Heart right ventricle (tissue), 16 donors: ENCODE results near the gene NR4A3. TPM values are rescaled to one million over a fixed set of nuclear protein-coding genes. Genes with fewer than 3 reads are reported as not detected.

ENCODE experiments used
- ATAC-seq, 8 donors: fragments of 200-7000 bp; cut with Tn5 transposase; one replicate each; pipeline ENCODE4 v1.9.1; 2020; ENCODE audit warnings: mild to moderate bottlenecking in 8 of 8, moderate library complexity in 8 of 8, moderate number of reproducible peaks in 1 of 8
- DNase-seq, 2 donors: peaks; one replicate each; pipeline ENCODE4 v3.0.0-alpha.2; 2020
- H3K27ac ChIP-seq, 10 donors: fragments of 200-600 bp; sonication (generic) in 2 of 10; one replicate each; pipeline versions ENCODE4 v1.5.0 to v1.8.0; 2020 to 2022; ENCODE audit warnings: mild to moderate bottlenecking in 3 of 10
- H3K27me3 ChIP-seq, 7 donors: fragments of 200-600 bp; one replicate each; pipeline ENCODE4 v1.8.0; 2021 to 2022; ENCODE audit warnings: mild to moderate bottlenecking in 2 of 7
- H3K36me3 ChIP-seq, 9 donors: fragments of 200-600 bp; sonication (generic) in 1 of 9; one replicate each; pipeline versions ENCODE4 v1.5.0 to v1.8.0; 2020 to 2022; ENCODE audit warnings: mild to moderate bottlenecking in 2 of 9
- H3K4me1 ChIP-seq, 9 donors: fragments of 200-600 bp; sonication (generic) in 1 of 9; one replicate each; pipeline versions ENCODE4 v1.5.0 to v1.8.0; 2020 to 2022; ENCODE audit warnings: mild to moderate bottlenecking in 4 of 9
- H3K4me3 ChIP-seq, 10 donors: fragments of 200-600 bp; sonication (generic) in 2 of 10; one replicate each; pipeline versions ENCODE4 v1.5.0 to v1.8.0; 2020 to 2022; ENCODE audit warnings: mild to moderate bottlenecking in 7 of 10, moderate library complexity in 2 of 10
- H3K9me3 ChIP-seq, 11 donors: fragments of 200-600 bp in 10 of 11; sonication (generic) in 2 of 11; one replicate each; pipeline versions ENCODE4 v1.5.0 to v1.8.0; 2013 to 2022; ENCODE audit warnings: mild to moderate bottlenecking in 2 of 11, control low read depth in 1 of 11, moderate library complexity in 1 of 11
- CTCF ChIP-seq, 9 donors: fragments of 200-600 bp; sonication (generic) in 2 of 9; IDR thresholded peaks; one replicate each; pipeline versions ENCODE4 v1.5.0 to v1.8.0; 2021 to 2022; ENCODE audit warnings: antibody characterized with exemption in 9 of 9, mild to moderate bottlenecking in 5 of 9, moderate library complexity in 1 of 9
- WGBS, 2 donors: extraction: QIAGEN DNeasy Blood & Tissue Kit; methylation state at CpG; one replicate each; pipeline ENCODE4 v1.1.7; 2013; ENCODE audit warnings: inconsistent platforms in 1 of 2; 5-methylcytosine and 5-hydroxymethylcytosine counted together
- intact Hi-C, 10 donors: fragments of 100-400 bp; cut with DNase I; formaldehyde crosslinking; loops; one replicate each; pipeline versions ENCODE4 v1.11.1 to v1.14.2; 2022
- polyA plus RNA-seq, 2 donors: library from polyadenylated mRNA; stranded (reverse); fragments of 200-250 nt; gene quantifications; one replicate each; pipeline ENCODE4 v1.2.3, GENCODE V29; 2013
- total RNA-seq, 10 donors: library from RNA; stranded (reverse); fragmentation: NEBNext Ultra II Directional in 3 of 10; extraction: Animal tissue kit (Norgen Biotek cat#: 25700) in 3 of 10; gene quantifications; one replicate each; pipeline versions ENCODE4 v1.2.1 to v1.2.4, GENCODE V29; 2021 to 2023
- donor health status: Arrhythmogenic right ventricular cardiomyopathy.
- donor health status: ischemic (EF 13 %, LVEDD 7.1; RV severe dilation, severe dysfunction).
- donor health status: healthy with polysubstance abuse.
- donor health status: DM: no; HTN: yes; CAD: no.
- donor health status: DM: no; HTN: no; CAD: no.
- donor health status: ischemic (EF 25% LVEDD 6.9; RV normal size, moderate dysfunction).
- donor health status: ischemic (EF 25% LVEDD 5.7; RV mildly dilated, moderate dysfunction).
- donor health status: healthy.
- donor health status: DM: yes; HTN: yes; CAD: no.
- donor health status: Ischemic cardiomyopathy.
- donor health status: ischemic (EF 35%, LVEDD 5.7; RV mildly dilated, moderate dysfunction).
- donor health status: nonischemic (EF 11% LVEDD 7.7; RV severe dilation, severe dysfunction).
- donor health status: DM: yes; HTN: yes; CAD: no.
- donor health status: PGD.
- donor health status: ischemic (EF 29% LVEDD 5.4; RV normal size, mild dysfunction).
- donor health status: nonischemic (EF 23%, LVEDD 6.1; RV moderate dilation, normal function).

The NR4A3 gene
- total and polyA plus RNA-seq, 12 donors, result 2.6 to 148 (median 11.6) TPM

GRCh38 chr9:99906403-99907207 lies 84.9 kb downstream of the NR4A3 start, which contains the start of gene STX17:
STX17 (plus strand) TSS chr9:99906654; CDS start chr9:99915240, 8,586 bp downstream.
- DNase-seq (peak; percentile 77 to 86), ATAC-seq (peak; percentile 96 to 99 (median 97))
- peak within 1 kb of the TSS; percentile 74 to 99 (median 94) for H3K4me3 ChIP-seq
- peaks cover 0 to 9% (median 0%) of the 10 kb centered on the region in 9 donors for H3K36me3 ChIP-seq
- 0% methylated on average over 76 of the region's 76 CpGs for WGBS, 2 donors
- peak within 1 kb of the TSS; percentile 91 to 99 (median 98) for H3K27ac ChIP-seq
- peak in 3 of 9 donors; percentile 6 to 27 (median 21) for TF ChIP-seq CTCF (IDR thresholded peaks at IDR 0.05)
- H3K27me3 ChIP-seq, result no peaks in the 10 kb centered on the region
- intact Hi-C loops, result loop anchor here in 6 of 10 donors (2.0 to 10.0 kb wide), 5 partner anchors 82 to 99 kb away; partner anchors contain the start of gene NR4A3 (in 2 of the 6)
- peaks cover 0 to 26% (median 18%) of the 10 kb centered on the region in 9 donors for H3K4me1 ChIP-seq
- no peaks in the 10 kb centered on the region for H3K9me3 ChIP-seq

- WGBS, 2 donors, result 8 to 12% methylated on average over 9 of the region's 9 CpGs
- intact Hi-C loops, result loop anchor here in 6 of 10 donors (2.0 to 10.0 kb wide), 5 partner anchors 82 to 100 kb away; partner anchors contain the start of gene NR4A3 (in 2 of the 6)
Observed at GRCh38 chr9:99907208-99907532, 85.5 kb downstream of the NR4A3 start.

GRCh38 chr9:99911600-99911999 lies 89.9 kb downstream of the NR4A3 start:
- Histone ChIP-seq H3K4me3 (no peak overlapping the region), H3K36me3 (peaks cover 0 to 39% (median 9%) of the 10 kb centered on the region in 9 donors), H3K27ac (no peak overlapping the region), H3K9me3 (no peaks in the 10 kb centered on the region), H3K4me1 (peaks cover 0 to 22% (median 14%) of the 10 kb centered on the region in 9 donors), H3K27me3 (no peaks in the 10 kb centered on the region)
- ATAC-seq (no peak), DNase-seq (no peak)
- no peak for TF ChIP-seq CTCF (IDR thresholded peaks at IDR 0.05)
- intact Hi-C loops, result loop anchor here in 1 of 10 donors (10.0 kb wide), 1 partner anchor 87 kb away; the partner anchor contains the start of gene NR4A3
- 97 to 98% methylated on average over 7 of the region's 7 CpGs for WGBS, 2 donors

More at GRCh38 chr9:99907208-99907532, 85.5 kb downstream of the NR4A3 start:
- ATAC-seq, result peak in 2 of 8 donors; percentile 21 to 32
- Histone ChIP-seq H3K27ac (peak overlapping the region; percentile 91 to 99 (median 98)), H3K36me3 (peaks cover 0 to 14% (median 0%) of the 10 kb centered on the region in 9 donors), H3K9me3 (no peaks in the 10 kb centered on the region), H3K4me1 (peaks cover 0 to 26% (median 18%) of the 10 kb centered on the region in 9 donors), H3K4me3 (peak overlapping the region; percentile 74 to 99 (median 94)), H3K27me3 (no peaks in the 10 kb centered on the region)
- no peak for DNase-seq
- no peak for TF ChIP-seq CTCF (IDR thresholded peaks at IDR 0.05)

Other genes with a start within 250 kb of the NR4A3 start
- gene STX17, start 84.8 kb downstream of the NR4A3 start, total RNA-seq, result 10 to 100 TPM; 21.4 to 31.1 (median 24.1) TPM
- 1 to 10 TPM; 4.1 to 7.8 TPM for gene STX17, start 84.8 kb downstream of the NR4A3 start, polyA plus RNA-seq